Thoracic aorta (tissue), 2 donors: ENCODE measurements around the gene RRAGD. TPM values are rescaled to one million over a fixed set of nuclear protein-coding genes. Genes with fewer than 3 reads are reported as not detected.
A peak's percentile ranks its signal among the peaks of the same experiment; 100 is the strongest.

Experiments used
- ATAC-seq: fragments of 150-250 bp; one replicate; pipeline ENCODE4 v1.8.0; 2017; ENCODE audit warnings: low read depth; ENCODE audit not compliant: insufficient number of reproducible peaks, low FRiP score
- DNase-seq: peaks from one replicate; pipeline ENCODE4 v3.0.0-alpha.2; 2020; ENCODE audit warnings: low spot score
- H3K27ac ChIP-seq, 2 donors: fragments of 200-600 bp; sonication (generic); 1 replicate in 1 of 2; 2 replicates in 1 of 2; pipeline ENCODE4 v1.5.1; 2016; ENCODE audit warnings: mild to moderate bottlenecking in 2 of 2, moderate library complexity in 2 of 2
- H3K27me3 ChIP-seq: fragments of 200-600 bp; sonication (generic); replicated peaks from 2 replicates; pipeline ENCODE4 v1.6.0; 2016; ENCODE audit warnings: mild to moderate bottlenecking; ENCODE audit not compliant: insufficient read depth
- H3K36me3 ChIP-seq: fragments of 200-600 bp; sonication (generic); one replicate; pipeline ENCODE4 v1.5.1; 2016
- H3K4me1 ChIP-seq, 2 donors: fragments of 200-600 bp; sonication (generic); 1 replicate in 1 of 2; 2 replicates in 1 of 2; pipeline versions ENCODE4 v1.5.1 to v1.6.0; 2016; ENCODE audit warnings: low read depth in 2 of 2, mild to moderate bottlenecking in 1 of 2; ENCODE audit not compliant: control insufficient read depth in 1 of 2
- H3K4me3 ChIP-seq: fragments of 200-600 bp; sonication (generic); 2 replicates; pipeline ENCODE4 v1.5.1; 2016; ENCODE audit warnings: mild to moderate bottlenecking
- H3K9me3 ChIP-seq: fragments of 200-600 bp; sonication (generic); 2 replicates; pipeline ENCODE4 v1.5.1; 2016
- total RNA-seq, 2 donors: library from RNA; depleted of rRNA; stranded (reverse); fragments of >200 nt; gene quantifications; one replicate each; pipeline versions ENCODE4 v1.1.0 to v1.2.3, GENCODE V29; 2016
- TF ChIP-seq, protein P1 (sequence below): fragments of 200-600 bp; sonication (generic); IDR thresholded peaks from one replicate; pipeline ENCODE4 v1.5.1; 2019; ENCODE audit warnings: antibody characterized with exemption

RRAGD gene, protein sequence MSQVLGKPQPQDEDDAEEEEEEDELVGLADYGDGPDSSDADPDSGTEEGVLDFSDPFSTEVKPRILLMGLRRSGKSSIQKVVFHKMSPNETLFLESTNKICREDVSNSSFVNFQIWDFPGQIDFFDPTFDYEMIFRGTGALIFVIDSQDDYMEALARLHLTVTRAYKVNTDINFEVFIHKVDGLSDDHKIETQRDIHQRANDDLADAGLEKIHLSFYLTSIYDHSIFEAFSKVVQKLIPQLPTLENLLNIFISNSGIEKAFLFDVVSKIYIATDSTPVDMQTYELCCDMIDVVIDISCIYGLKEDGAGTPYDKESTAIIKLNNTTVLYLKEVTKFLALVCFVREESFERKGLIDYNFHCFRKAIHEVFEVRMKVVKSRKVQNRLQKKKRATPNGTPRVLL
- total RNA-seq: 10 to 100 TPM; 11.0 to 25.8 TPM

DNA sequence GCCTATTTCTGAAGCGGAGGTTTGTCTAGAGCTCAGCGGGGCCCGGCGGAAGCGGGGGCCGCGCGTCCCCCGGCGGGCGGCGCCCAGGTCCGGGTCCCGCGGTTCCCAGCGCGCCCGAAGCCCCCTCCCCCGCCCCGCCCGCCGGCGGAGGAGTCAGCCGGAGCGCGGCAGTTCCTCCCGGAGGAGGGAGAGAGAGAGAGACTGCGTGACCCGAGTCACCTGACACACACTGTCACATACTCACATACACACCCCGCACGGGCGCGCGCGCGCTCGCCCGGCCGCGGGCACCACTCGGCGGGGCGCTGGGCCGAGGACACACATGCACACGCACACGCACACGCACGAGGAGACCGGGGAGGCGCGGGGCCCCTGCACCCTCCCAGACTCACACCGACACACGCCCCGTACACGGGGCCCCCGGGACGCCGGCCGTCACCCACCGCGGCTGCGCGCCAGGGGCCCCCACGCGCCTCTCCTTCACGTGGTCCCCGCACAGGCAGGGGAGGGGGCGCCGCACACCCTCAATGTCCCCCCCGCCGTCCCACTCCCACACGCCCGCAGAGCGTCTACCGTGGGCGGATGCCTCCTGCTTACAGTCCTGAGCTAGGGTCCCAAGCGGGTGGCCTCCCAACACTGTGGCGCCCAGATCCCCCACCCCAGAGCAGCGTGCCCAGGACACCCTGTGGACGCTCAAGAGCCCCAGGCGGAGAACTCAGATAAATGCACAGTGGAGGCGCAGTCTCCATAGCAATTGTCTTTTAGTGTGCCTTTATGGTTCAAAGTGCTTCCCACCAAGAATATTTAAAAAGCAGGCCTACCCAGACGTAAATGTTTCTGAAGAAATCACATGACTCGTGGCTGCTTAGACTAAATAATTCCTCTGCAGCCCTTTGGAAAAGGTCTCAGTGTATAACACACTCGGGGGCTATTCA, at the start of gene RRAGD:
TSS of gene RRAGD (minus strand) at position 203 of the 935 bp plus-strand sequence. CDS start 280 bp downstream, outside the sequence.
- TF ChIP-seq, protein P1, sequence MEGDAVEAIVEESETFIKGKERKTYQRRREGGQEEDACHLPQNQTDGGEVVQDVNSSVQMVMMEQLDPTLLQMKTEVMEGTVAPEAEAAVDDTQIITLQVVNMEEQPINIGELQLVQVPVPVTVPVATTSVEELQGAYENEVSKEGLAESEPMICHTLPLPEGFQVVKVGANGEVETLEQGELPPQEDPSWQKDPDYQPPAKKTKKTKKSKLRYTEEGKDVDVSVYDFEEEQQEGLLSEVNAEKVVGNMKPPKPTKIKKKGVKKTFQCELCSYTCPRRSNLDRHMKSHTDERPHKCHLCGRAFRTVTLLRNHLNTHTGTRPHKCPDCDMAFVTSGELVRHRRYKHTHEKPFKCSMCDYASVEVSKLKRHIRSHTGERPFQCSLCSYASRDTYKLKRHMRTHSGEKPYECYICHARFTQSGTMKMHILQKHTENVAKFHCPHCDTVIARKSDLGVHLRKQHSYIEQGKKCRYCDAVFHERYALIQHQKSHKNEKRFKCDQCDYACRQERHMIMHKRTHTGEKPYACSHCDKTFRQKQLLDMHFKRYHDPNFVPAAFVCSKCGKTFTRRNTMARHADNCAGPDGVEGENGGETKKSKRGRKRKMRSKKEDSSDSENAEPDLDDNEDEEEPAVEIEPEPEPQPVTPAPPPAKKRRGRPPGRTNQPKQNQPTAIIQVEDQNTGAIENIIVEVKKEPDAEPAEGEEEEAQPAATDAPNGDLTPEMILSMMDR: no peak
- Histone ChIP-seq H3K27ac (peak within 1 kb of the TSS; percentile 70 to 74), H3K4me1 (peaks cover 7 to 41% of the 10 kb centered on the region in 2 donors), H3K27me3 (no peaks in the 10 kb centered on the region), H3K36me3 (no peaks in the 10 kb centered on the region), H3K4me3 (peak within 1 kb of the TSS; percentile 88), H3K9me3 (no peaks in the 10 kb centered on the region)
- ATAC-seq (peak; percentile 62), DNase-seq (peak; percentile 28)

DNA sequence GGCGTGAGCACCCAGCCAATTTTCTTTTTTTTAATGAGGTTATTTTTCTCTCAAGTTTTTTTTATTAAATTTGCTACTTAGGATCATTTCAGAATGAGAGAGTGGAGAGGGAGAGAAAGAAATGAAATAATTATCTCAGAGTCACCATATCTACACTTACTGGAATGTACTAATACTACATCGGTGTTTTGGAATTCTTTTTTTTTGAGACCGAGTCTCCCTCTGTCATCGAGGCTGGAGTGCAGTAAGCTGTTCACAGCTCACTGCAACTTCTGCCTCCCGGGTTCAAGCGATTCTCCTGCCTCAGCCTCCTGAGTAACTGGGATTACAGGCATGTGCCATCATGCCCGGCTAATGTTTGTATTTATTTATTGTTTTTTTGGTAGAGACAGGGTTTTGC, 48.6 kb upstream of the RRAGD start:
- Histone ChIP-seq H3K27ac (no peak overlapping the region), H3K36me3 (no peaks in the 10 kb centered on the region), H3K4me1 (peaks cover 2 to 9% of the 10 kb centered on the region in 2 donors), H3K27me3 (no peaks in the 10 kb centered on the region), H3K4me3 (no peak overlapping the region), H3K9me3 (no peaks in the 10 kb centered on the region)
- DNase-seq (no peak), ATAC-seq (no peak)
- TF ChIP-seq, protein P1: no peak

DNA sequence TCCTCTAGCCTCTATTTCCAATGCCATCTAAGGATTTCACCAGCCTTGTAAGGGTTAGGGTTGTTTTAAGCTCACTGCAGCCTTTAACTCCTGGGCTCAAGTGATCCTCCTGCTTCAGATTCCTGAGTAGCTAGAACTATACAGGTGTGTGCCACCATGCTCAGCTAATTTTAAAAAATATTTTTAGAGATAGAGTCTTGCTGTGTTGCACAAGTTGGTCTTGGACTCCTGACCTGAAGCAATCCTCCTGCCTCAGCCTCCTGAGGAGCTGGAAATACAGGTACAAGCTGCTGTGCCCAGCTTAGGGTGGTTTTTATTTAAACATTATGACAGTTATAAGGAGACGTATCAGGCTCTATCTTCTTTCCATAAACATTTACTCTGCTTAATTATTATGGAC, 47.4 kb upstream of the RRAGD start:
- DNase-seq (no peak), ATAC-seq (no peak)
- TF ChIP-seq, protein P1: no peak
- Histone ChIP-seq H3K27me3 (no peaks in the 10 kb centered on the region), H3K9me3 (no peaks in the 10 kb centered on the region), H3K4me3 (no peak overlapping the region), H3K36me3 (no peaks in the 10 kb centered on the region), H3K27ac (no peak overlapping the region), H3K4me1 (peaks cover 2 to 9% of the 10 kb centered on the region in 2 donors)

DNA sequence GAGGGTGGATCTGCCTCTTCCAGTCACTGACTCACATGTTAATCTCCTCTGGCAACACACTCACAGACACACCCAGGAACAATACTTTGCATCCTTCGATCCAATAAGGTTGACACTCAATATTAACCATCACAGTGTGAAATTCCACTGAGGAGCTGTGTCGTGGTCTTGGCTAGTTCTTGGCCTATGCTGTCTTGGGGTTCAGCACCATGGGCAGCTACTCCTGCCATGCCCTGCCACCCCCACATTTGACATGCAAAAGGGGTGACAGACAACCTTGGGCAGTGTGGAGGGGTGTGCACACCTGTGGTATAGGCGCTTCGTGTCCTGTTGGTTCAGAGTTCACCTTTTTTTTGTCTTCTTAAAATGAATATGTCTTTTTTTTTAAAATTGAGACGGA, 46.6 kb upstream of the RRAGD start:
- TF ChIP-seq, protein P1: no peak
- Histone ChIP-seq H3K36me3 (no peaks in the 10 kb centered on the region), H3K27ac (no peak overlapping the region), H3K27me3 (no peaks in the 10 kb centered on the region), H3K4me3 (no peak overlapping the region), H3K9me3 (no peaks in the 10 kb centered on the region), H3K4me1 (peaks cover 2 to 9% of the 10 kb centered on the region in 2 donors)
- ATAC-seq: no peak
- DNase-seq: no peak

DNA sequence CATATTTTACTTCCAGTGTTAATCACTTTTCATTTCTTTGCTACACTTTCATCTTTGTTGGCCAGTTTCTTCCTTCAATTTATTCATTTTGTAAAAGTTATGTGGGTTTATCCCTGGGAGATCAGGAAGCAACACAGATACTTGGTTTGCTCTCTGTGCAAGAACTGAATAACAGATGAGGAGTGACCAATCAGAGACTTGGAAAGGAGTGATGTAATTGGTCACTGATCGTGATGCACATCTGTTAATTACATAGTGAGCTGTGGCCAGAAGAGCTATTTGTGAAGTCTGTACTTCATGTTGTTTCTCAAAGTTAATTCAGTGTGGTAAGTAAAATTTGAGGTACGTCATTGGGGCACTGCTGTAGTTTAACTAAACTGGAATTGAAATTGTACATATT, 42.2 kb upstream of the RRAGD start:
- H3K4me1 ChIP-seq: peaks cover 5 to 32% of the 10 kb centered on the region in 2 donors
- no peak for DNase-seq
- no peak overlapping the region for H3K4me3 ChIP-seq
- TF ChIP-seq, protein P1: no peak
- no peak for ATAC-seq
- no peaks in the 10 kb centered on the region for H3K9me3 ChIP-seq
- H3K27me3 ChIP-seq: no peaks in the 10 kb centered on the region
- no peaks in the 10 kb centered on the region for H3K36me3 ChIP-seq
- H3K27ac ChIP-seq: no peak overlapping the region
